GM18511 (cell line): Measurements from ENCODE around the gene RAI1.

Source experiments
- ATAC-seq: cut with Tn5 transposase; IDR thresholded peaks from one replicate; pipeline ENCODE4 v1.9.1; 2021; ENCODE audit warnings: mild to moderate bottlenecking, moderate library complexity; ENCODE audit not compliant: unreplicated experiment

RAI1 gene

GRCh38 chr17:17748604-17749003 lies 67.3 kb downstream of the RAI1 start:
- ATAC-seq = no peak

- no peak for ATAC-seq
Measured at GRCh38 chr17:17749025-17749772, 67.9 kb downstream of the RAI1 start.

- ATAC-seq = no peak
Measured at GRCh38 chr17:17749921-17750320, 68.7 kb downstream of the RAI1 start.

GRCh38 chr17:17750881-17751280 lies 69.6 kb downstream of the RAI1 start:
- ATAC-seq = peak; percentile 36

- ATAC-seq = no peak
Measured at GRCh38 chr17:17751489-17752088, 70.3 kb downstream of the RAI1 start.

- peak; percentile 83 for ATAC-seq
Measured at GRCh38 chr17:17752089-17752820, 71.0 kb downstream of the RAI1 start.

GRCh38 chr17:17752821-17753321 lies 71.6 kb downstream of the RAI1 start:
- no peak for ATAC-seq

- ATAC-seq = no peak
Measured at GRCh38 chr17:17754719-17755686, 73.7 kb downstream of the RAI1 start.

- ATAC-seq = no peak
Measured at GRCh38 chr17:17755715-17756114, 74.5 kb downstream of the RAI1 start.

GRCh38 chr17:17757391-17757791 lies 76.1 kb downstream of the RAI1 start:
- ATAC-seq = peak; percentile 54

GRCh38 chr17:17757956-17758845 lies 76.9 kb downstream of the RAI1 start:
- ATAC-seq = no peak

- no peak for ATAC-seq
Measured at GRCh38 chr17:17758941-17759563, 77.8 kb downstream of the RAI1 start.

- ATAC-seq = no peak
Measured at GRCh38 chr17:17760350-17760749, 79.1 kb downstream of the RAI1 start.

- ATAC-seq = no peak
Measured at GRCh38 chr17:17760872-17761550, 79.8 kb downstream of the RAI1 start.

GRCh38 chr17:17761894-17762743 lies 80.9 kb downstream of the RAI1 start:
- ATAC-seq = no peak

GRCh38 chr17:17762744-17763105 lies 81.5 kb downstream of the RAI1 start:
- ATAC-seq = no peak

GRCh38 chr17:17763136-17763535 lies 81.9 kb downstream of the RAI1 start:
- no peak for ATAC-seq

- ATAC-seq = no peak
Measured at GRCh38 chr17:17763734-17764133, 82.5 kb downstream of the RAI1 start.
